ENCODE results near the gene CAV2.

GRCh38 chr7:116465125-116465524 lies 34.4 kb upstream of the CAV2 start:
- TF ChIP-seq CTCF (conservative IDR thresholded peaks at IDR 0.05 in 1 of 2, IDR thresholded peaks at IDR 0.05 in 1 of 2; ENCODE audit: low read depth in 1 of 2, low read length in 2 of 2) (no peak), EZH2 (IDR thresholded peaks at IDR 0.05; ENCODE audit: low read length, missing control alignments) (no peak)
